Retinal pigment epithelial cell (primary cell): ENCODE measurements around the gene MAPK12.

Experiments
- DNase-seq: peaks from one replicate; pipeline ENCODE4 v3.0.0-alpha.2; 2010; ENCODE audit warnings: low read depth
- H3K4me3 ChIP-seq: 2 replicates; pipeline ENCODE4 v1.5.1; 2011; ENCODE audit warnings: mild to moderate bottlenecking, low read length, control low read depth, moderate library complexity
- CTCF ChIP-seq: conservative IDR thresholded peaks from 2 replicates; pipeline ENCODE4 v1.5.1; 2011; ENCODE audit warnings: low read depth, low read length, control low read depth, inconsistent platforms

The MAPK12 gene

GRCh38 chr22:50286275-50286674, 24.8 kb upstream of the MAPK12 start:
- no peak overlapping the region for H3K4me3 ChIP-seq
- DNase-seq = no peak
- no peak for TF ChIP-seq CTCF

GRCh38 chr22:50285568-50286229, 24.2 kb upstream of the MAPK12 start:
- DNase-seq = no peak
- no peak overlapping the region for H3K4me3 ChIP-seq
- TF ChIP-seq CTCF = no peak

- DNase-seq = no peak
- no peak for TF ChIP-seq CTCF
- no peak overlapping the region for H3K4me3 ChIP-seq
Observed at GRCh38 chr22:50284479-50284878, 23.0 kb upstream of the MAPK12 start.

GRCh38 chr22:50283821-50284220, 22.3 kb upstream of the MAPK12 start:
- no peak overlapping the region for H3K4me3 ChIP-seq
- no peak for TF ChIP-seq CTCF
- DNase-seq = no peak

GRCh38 chr22:50282361-50283155, 21.1 kb upstream of the MAPK12 start:
- DNase-seq = no peak
- no peak for TF ChIP-seq CTCF
- no peak overlapping the region for H3K4me3 ChIP-seq

GRCh38 chr22:50281957-50282356, 20.5 kb upstream of the MAPK12 start:
- no peak overlapping the region for H3K4me3 ChIP-seq
- DNase-seq = no peak
- no peak for TF ChIP-seq CTCF

- H3K4me3 ChIP-seq = no peak overlapping the region
- DNase-seq = no peak
- no peak for TF ChIP-seq CTCF
Observed at GRCh38 chr22:50281384-50281760, 19.9 kb upstream of the MAPK12 start.
